Muscle layer of colon (tissue), 2 donors: ENCODE results near the gene MMRN1.

Experiments
- H3K27ac ChIP-seq: one replicate; pipeline ENCODE4 v1.7.0; 2013; ENCODE audit warnings: low read depth, mild to moderate bottlenecking, low read length, moderate library complexity
- H3K27me3 ChIP-seq, 2 donors: one replicate each; pipeline ENCODE4 v1.7.0; 2013; ENCODE audit warnings: low read length in 2 of 2, mild to moderate bottlenecking in 2 of 2; ENCODE audit not compliant: insufficient read depth in 2 of 2, control insufficient read depth in 1 of 2
- H3K36me3 ChIP-seq: one replicate; pipeline ENCODE4 v1.7.0; 2013; ENCODE audit warnings: mild to moderate bottlenecking, low read length; ENCODE audit not compliant: insufficient read depth
- H3K4me1 ChIP-seq: one replicate; pipeline ENCODE4 v1.7.0; 2013; ENCODE audit warnings: mild to moderate bottlenecking, low read length; ENCODE audit not compliant: insufficient read depth
- H3K4me3 ChIP-seq, 2 donors: one replicate each; pipeline ENCODE4 v1.7.0; 2013; ENCODE audit warnings: low read length in 2 of 2, low read depth in 1 of 2, mild to moderate bottlenecking in 1 of 2, moderate library complexity in 1 of 2
- H3K9ac ChIP-seq: one replicate; pipeline ENCODE4 v1.7.0; 2013; ENCODE audit warnings: low read length
- H3K9me3 ChIP-seq: one replicate; pipeline ENCODE4 v1.7.0; 2013; ENCODE audit warnings: mild to moderate bottlenecking, low read length
- donor health status: abdominal sarcoma.
- donor health status: Adenocarcinoma of cecum.

Gene MMRN1

GRCh38 chr4:89894649-89895550 lies at the start of gene MMRN1:
Gene MMRN1, plus strand, starts transcription at chr4:89894854. Its CDS starts 118 bp downstream, at chr4:89894972.
- H3K9ac ChIP-seq, result no peak within 1 kb of the TSS
- no peaks in the 10 kb centered on the region for H3K4me1 ChIP-seq
- H3K36me3 ChIP-seq, result no peaks in the 10 kb centered on the region
- H3K9me3 ChIP-seq, result no peaks in the 10 kb centered on the region
- H3K4me3 ChIP-seq, result no peak within 1 kb of the TSS
- no peaks in the 10 kb centered on the region for H3K27me3 ChIP-seq
- no peak within 1 kb of the TSS for H3K27ac ChIP-seq

GRCh38 chr4:89847571-89848325 lies 46.9 kb upstream of the MMRN1 start:
- no peak overlapping the region for H3K4me3 ChIP-seq
- no peak overlapping the region for H3K9ac ChIP-seq
- no peak overlapping the region for H3K27ac ChIP-seq
- no peaks in the 10 kb centered on the region for H3K4me1 ChIP-seq
- no peaks in the 10 kb centered on the region for H3K36me3 ChIP-seq
- H3K9me3 ChIP-seq, result no peaks in the 10 kb centered on the region
- H3K27me3 ChIP-seq, result no peaks in the 10 kb centered on the region

GRCh38 chr4:89855236-89855635 lies 39.4 kb upstream of the MMRN1 start:
- no peak overlapping the region for H3K27ac ChIP-seq
- H3K27me3 ChIP-seq, result no peaks in the 10 kb centered on the region
- no peak overlapping the region for H3K4me3 ChIP-seq
- no peaks in the 10 kb centered on the region for H3K9me3 ChIP-seq
- H3K36me3 ChIP-seq, result no peaks in the 10 kb centered on the region
- H3K9ac ChIP-seq, result no peak overlapping the region
- no peaks in the 10 kb centered on the region for H3K4me1 ChIP-seq

- H3K27me3 ChIP-seq, result no peaks in the 10 kb centered on the region
- H3K4me1 ChIP-seq, result no peaks in the 10 kb centered on the region
- no peak overlapping the region for H3K9ac ChIP-seq
- H3K4me3 ChIP-seq, result no peak overlapping the region
- H3K9me3 ChIP-seq, result no peaks in the 10 kb centered on the region
- H3K36me3 ChIP-seq, result no peaks in the 10 kb centered on the region
- H3K27ac ChIP-seq, result no peak overlapping the region
Observed at GRCh38 chr4:89860971-89861370, 33.7 kb upstream of the MMRN1 start.

GRCh38 chr4:89863533-89863932 lies 31.1 kb upstream of the MMRN1 start:
- H3K9ac ChIP-seq, result no peak overlapping the region
- no peaks in the 10 kb centered on the region for H3K9me3 ChIP-seq
- H3K27me3 ChIP-seq, result no peaks in the 10 kb centered on the region
- H3K4me3 ChIP-seq, result no peak overlapping the region
- H3K27ac ChIP-seq, result no peak overlapping the region
- no peaks in the 10 kb centered on the region for H3K4me1 ChIP-seq
- no peaks in the 10 kb centered on the region for H3K36me3 ChIP-seq

GRCh38 chr4:89868276-89868675 lies 26.4 kb upstream of the MMRN1 start:
- no peaks in the 10 kb centered on the region for H3K4me1 ChIP-seq
- H3K36me3 ChIP-seq, result no peaks in the 10 kb centered on the region
- no peaks in the 10 kb centered on the region for H3K27me3 ChIP-seq
- no peak overlapping the region for H3K9ac ChIP-seq
- no peaks in the 10 kb centered on the region for H3K9me3 ChIP-seq
- no peak overlapping the region for H3K27ac ChIP-seq
- no peak overlapping the region for H3K4me3 ChIP-seq

- Histone ChIP-seq H3K27me3 (no peaks in the 10 kb centered on the region), H3K4me3 (no peak overlapping the region), H3K4me1 (no peaks in the 10 kb centered on the region), H3K9me3 (no peaks in the 10 kb centered on the region), H3K36me3 (no peaks in the 10 kb centered on the region), H3K27ac (no peak overlapping the region), H3K9ac (no peak overlapping the region)
Observed at GRCh38 chr4:89868999-89869589, 25.6 kb upstream of the MMRN1 start.

- Histone ChIP-seq H3K4me1 (no peaks in the 10 kb centered on the region), H3K9me3 (no peaks in the 10 kb centered on the region), H3K9ac (no peak overlapping the region), H3K36me3 (no peaks in the 10 kb centered on the region), H3K27me3 (no peaks in the 10 kb centered on the region), H3K27ac (no peak overlapping the region), H3K4me3 (no peak overlapping the region)
Observed at GRCh38 chr4:89871211-89871610, 23.4 kb upstream of the MMRN1 start.

GRCh38 chr4:89876548-89876947 lies 18.1 kb upstream of the MMRN1 start:
- Histone ChIP-seq H3K4me1 (no peaks in the 10 kb centered on the region), H3K9me3 (no peaks in the 10 kb centered on the region), H3K4me3 (no peak overlapping the region), H3K27ac (no peak overlapping the region), H3K9ac (no peak overlapping the region), H3K27me3 (no peaks in the 10 kb centered on the region), H3K36me3 (no peaks in the 10 kb centered on the region)

- H3K27ac ChIP-seq, result no peak overlapping the region
- no peak overlapping the region for H3K9ac ChIP-seq
- no peak overlapping the region for H3K4me3 ChIP-seq
- no peaks in the 10 kb centered on the region for H3K4me1 ChIP-seq
- H3K27me3 ChIP-seq, result no peaks in the 10 kb centered on the region
- H3K36me3 ChIP-seq, result no peaks in the 10 kb centered on the region
- no peaks in the 10 kb centered on the region for H3K9me3 ChIP-seq
Observed at GRCh38 chr4:89878611-89879010, 16.0 kb upstream of the MMRN1 start.

GRCh38 chr4:89879215-89879614 lies 15.4 kb upstream of the MMRN1 start:
- Histone ChIP-seq H3K4me1 (no peaks in the 10 kb centered on the region), H3K27me3 (no peaks in the 10 kb centered on the region), H3K9me3 (no peaks in the 10 kb centered on the region), H3K27ac (no peak overlapping the region), H3K36me3 (no peaks in the 10 kb centered on the region), H3K9ac (no peak overlapping the region), H3K4me3 (no peak overlapping the region)
